22Rv1 (cell line): ENCODE results near the gene GLP1R.

Source experiments
- H3K27ac ChIP-seq: fragments of 450-650 bp; 2 replicates; pipeline ENCODE4 v1.5.1; 2017
- ZFX ChIP-seq: fragments of 450-650 bp; IDR thresholded peaks from 2 replicates; pipeline ENCODE4 v1.6.1; 2017; ENCODE audit warnings: antibody characterized with exemption, borderline replicate concordance
- TF ChIP-seq, protein P1 (sequence below): fragments of 450-650 bp; IDR thresholded peaks from 2 replicates; pipeline ENCODE4 v1.5.1; 2017; ENCODE audit warnings: mild to moderate bottlenecking

GLP1R gene

DNA sequence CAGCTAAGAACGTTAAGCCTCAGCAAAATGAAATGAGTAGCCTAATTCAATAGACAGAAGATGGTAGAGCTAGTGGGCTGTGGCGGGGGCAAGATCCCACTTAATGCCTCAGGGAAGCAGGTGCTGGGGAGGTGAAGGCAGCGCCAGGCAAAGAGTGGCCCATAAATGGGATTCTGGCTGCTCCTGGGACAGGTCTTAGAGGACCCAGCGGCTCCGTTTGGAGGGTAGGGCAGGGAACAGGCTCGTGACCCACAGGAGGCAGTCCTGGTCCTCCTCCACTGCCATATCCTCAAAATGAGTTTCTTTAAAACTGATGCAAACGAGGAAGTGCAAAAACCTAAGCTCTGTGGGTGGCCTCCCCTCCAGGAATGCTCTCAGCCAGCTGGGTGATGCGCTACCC lies 33.7 kb downstream of the GLP1R start:
- H3K27ac ChIP-seq: no peak overlapping the region
- TF ChIP-seq, protein P1, sequence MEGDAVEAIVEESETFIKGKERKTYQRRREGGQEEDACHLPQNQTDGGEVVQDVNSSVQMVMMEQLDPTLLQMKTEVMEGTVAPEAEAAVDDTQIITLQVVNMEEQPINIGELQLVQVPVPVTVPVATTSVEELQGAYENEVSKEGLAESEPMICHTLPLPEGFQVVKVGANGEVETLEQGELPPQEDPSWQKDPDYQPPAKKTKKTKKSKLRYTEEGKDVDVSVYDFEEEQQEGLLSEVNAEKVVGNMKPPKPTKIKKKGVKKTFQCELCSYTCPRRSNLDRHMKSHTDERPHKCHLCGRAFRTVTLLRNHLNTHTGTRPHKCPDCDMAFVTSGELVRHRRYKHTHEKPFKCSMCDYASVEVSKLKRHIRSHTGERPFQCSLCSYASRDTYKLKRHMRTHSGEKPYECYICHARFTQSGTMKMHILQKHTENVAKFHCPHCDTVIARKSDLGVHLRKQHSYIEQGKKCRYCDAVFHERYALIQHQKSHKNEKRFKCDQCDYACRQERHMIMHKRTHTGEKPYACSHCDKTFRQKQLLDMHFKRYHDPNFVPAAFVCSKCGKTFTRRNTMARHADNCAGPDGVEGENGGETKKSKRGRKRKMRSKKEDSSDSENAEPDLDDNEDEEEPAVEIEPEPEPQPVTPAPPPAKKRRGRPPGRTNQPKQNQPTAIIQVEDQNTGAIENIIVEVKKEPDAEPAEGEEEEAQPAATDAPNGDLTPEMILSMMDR: no peak
- TF ChIP-seq ZFX: no peak

DNA sequence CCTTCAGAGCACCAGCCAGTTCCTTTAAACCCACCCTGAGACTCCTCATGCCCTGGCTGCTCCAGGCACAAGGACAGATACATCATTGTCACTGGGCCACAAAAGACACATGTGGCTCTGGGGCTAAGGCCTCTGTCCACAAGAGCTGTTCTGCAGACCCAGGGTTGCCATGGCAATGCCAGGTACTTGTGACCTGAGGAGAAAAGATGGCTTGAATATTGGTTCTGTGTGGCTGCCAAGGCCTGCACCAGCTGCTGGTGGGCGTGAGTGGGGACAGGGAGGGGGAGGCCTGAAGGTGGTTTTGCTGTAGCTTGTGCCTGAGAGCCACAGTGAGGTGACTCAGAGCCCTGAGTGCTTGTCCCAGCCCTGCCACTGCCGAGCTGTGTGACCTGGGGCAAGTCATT lies 34.7 kb downstream of the GLP1R start:
- no peak overlapping the region for H3K27ac ChIP-seq
- TF ChIP-seq, protein P1: no peak
- TF ChIP-seq ZFX: no peak

DNA sequence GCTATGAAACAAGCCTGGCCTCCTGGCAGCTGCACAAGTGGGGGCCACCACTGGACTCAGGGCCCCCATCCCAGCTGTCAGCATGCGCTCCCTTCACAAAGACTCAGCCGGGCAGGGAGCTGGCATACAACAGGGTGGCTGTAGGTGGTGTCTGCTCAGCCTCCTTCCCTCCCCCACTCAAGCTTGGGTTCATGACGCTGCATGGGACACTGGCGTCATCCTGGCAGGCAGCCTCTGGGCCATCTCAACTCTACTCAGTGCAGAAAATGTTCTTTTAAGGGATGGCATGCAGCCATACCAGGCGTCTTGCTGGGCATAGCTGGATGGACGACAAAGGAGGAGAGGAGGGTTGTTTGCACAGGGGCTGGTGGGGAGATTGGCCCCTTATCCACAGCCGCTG lies 35.9 kb downstream of the GLP1R start:
- TF ChIP-seq, protein P1: no peak
- no peak for TF ChIP-seq ZFX
- no peak overlapping the region for H3K27ac ChIP-seq

GRCh38 chr6:39085129-39085797 lies 36.7 kb downstream of the GLP1R start:
- TF ChIP-seq, protein P1: no peak
- TF ChIP-seq ZFX: no peak
- no peak overlapping the region for H3K27ac ChIP-seq

DNA sequence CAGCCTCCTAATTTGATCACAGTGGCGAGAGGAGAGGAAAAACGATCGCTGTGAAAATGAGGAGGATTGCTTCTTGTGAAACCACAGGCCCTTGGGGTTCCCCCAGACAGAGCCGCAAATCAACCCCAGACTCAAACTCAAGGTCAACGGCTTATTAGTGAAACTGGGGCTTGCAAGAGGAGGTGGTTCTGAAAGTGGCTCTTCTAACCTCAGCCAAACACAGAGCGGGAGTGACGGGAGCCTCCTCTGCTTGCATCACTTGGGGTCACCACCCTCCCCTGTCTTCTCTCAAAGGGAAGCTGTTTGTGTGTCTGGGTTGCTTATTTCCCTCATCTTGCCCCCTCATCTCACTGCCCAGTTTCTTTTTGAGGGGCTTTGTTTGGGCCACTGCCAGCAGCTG lies 37.7 kb downstream of the GLP1R start:
- TF ChIP-seq ZFX: no peak
- TF ChIP-seq, protein P1: no peak
- H3K27ac ChIP-seq: no peak overlapping the region

- TF ChIP-seq, protein P1: no peak
- TF ChIP-seq ZFX: no peak
- H3K27ac ChIP-seq: no peak overlapping the region
Observed at GRCh38 chr6:39086711-39087110, 38.1 kb downstream of the GLP1R start.

DNA sequence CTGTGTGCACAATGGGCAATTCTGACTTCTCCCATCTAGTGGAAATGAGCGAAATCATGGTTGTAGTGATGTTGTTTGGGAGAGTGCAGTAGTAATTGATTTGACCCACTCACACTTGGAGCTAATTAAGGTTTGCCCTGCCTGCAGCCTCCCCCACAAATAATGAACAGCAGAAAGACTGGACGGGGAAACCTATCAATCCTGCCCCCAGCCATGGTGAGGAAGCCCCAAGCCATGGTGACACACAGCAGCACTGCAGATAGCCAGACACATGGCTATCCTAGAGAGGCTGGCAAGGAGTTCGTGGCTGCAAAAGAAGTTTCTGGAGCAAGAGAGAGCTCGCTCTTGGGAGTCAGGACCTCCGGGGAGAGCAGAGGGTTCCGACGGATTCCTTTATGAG lies 38.6 kb downstream of the GLP1R start:
- TF ChIP-seq ZFX: no peak
- TF ChIP-seq, protein P1: no peak
- H3K27ac ChIP-seq: no peak overlapping the region
